Aorta (tissue), 5 donors: ENCODE data around the gene ABL2. TPM values are rescaled to one million over a fixed set of nuclear protein-coding genes. Genes with fewer than 3 reads are reported as not detected.

Experiments
- ATAC-seq: fragments of 200-7000 bp; cut with Tn5 transposase; one replicate; pipeline ENCODE4 v1.9.1; 2022; ENCODE audit warnings: moderate library complexity; ENCODE audit not compliant: low FRiP score
- DNase-seq, 2 donors: peaks; one replicate each; pipeline ENCODE4 v3.0.0-alpha.2; 2020
- H3K27ac ChIP-seq, 2 donors: one replicate each; pipeline ENCODE4 v1.5.1; 2013; ENCODE audit warnings: low read length in 2 of 2, mild to moderate bottlenecking in 2 of 2, moderate library complexity in 2 of 2, control low read depth in 1 of 2, inconsistent platforms in 1 of 2, low read depth in 1 of 2
- H3K27me3 ChIP-seq, 2 donors: one replicate each; pipeline ENCODE4 v1.6.1; 2013; ENCODE audit warnings: control low read depth in 1 of 2, low read length in 1 of 2, mild to moderate bottlenecking in 1 of 2, moderate library complexity in 1 of 2; ENCODE audit not compliant: insufficient read depth in 2 of 2, control insufficient read depth in 1 of 2
- H3K36me3 ChIP-seq, 2 donors: one replicate each; pipeline ENCODE4 v1.6.1; 2013; ENCODE audit warnings: control low read depth in 1 of 2, low read length in 1 of 2, mild to moderate bottlenecking in 1 of 2; ENCODE audit not compliant: insufficient read depth in 2 of 2, control insufficient read depth in 1 of 2
- H3K4me1 ChIP-seq, 2 donors: one replicate each; pipeline ENCODE4 v1.6.1; 2013; ENCODE audit warnings: low read length in 2 of 2, control low read depth in 1 of 2, mild to moderate bottlenecking in 1 of 2, moderate library complexity in 1 of 2; ENCODE audit not compliant: insufficient read depth in 2 of 2, control insufficient read depth in 1 of 2
- H3K4me3 ChIP-seq, 2 donors: one replicate each; pipeline ENCODE4 v1.5.1; 2013; ENCODE audit warnings: low read length in 2 of 2, control low read depth in 1 of 2, mild to moderate bottlenecking in 1 of 2
- H3K9me3 ChIP-seq: one replicate; pipeline ENCODE4 v1.6.1; 2013; ENCODE audit warnings: mild to moderate bottlenecking, low read length; ENCODE audit not compliant: control insufficient read depth
- WGBS, 2 donors: extraction: QIAGEN DNeasy Blood & Tissue Kit; methylation state at CpG; one replicate each; pipeline ENCODE4 v1.1.7; 2013; 5-methylcytosine and 5-hydroxymethylcytosine counted together
- intact Hi-C, 2 donors: fragments of 100-400 bp; cut with DNase I; formaldehyde crosslinking; loops; one replicate each; pipeline versions ENCODE4 v1.14.2 to v1.15.0; 2022
- polyA plus RNA-seq, 2 donors: library from polyadenylated mRNA; stranded (reverse); fragments of 200-250 nt; gene quantifications; one replicate each; pipeline ENCODE4 v1.2.3, GENCODE V29; 2013
- total RNA-seq, 2 donors: library from RNA; stranded (reverse); fragmentation: NEBNext Ultra II Directional; extraction: Animal tissue kit (Norgen Biotek cat#: 25700); gene quantifications; one replicate each; pipeline ENCODE4 v1.2.1, GENCODE V29; 2021
- donor health status: healthy with polysubstance abuse.
- donor health status: Bipolar disorder and iron deficiency.
- donor health status: DM: no; HTN: no; CAD: no.
- donor health status: DM: no; HTN: no; CAD: no.
- donor health status: DM: yes; HTN: yes; CAD: no.

ABL2 gene
- total and polyA plus RNA-seq, 4 donors, result 2.4 to 58.5 (median 31.2) TPM

GRCh38 chr1:179169616-179170467 lies 59.6 kb downstream of the ABL2 start:
- Histone ChIP-seq H3K4me3 (no peak overlapping the region), H3K9me3 (no peaks in the 10 kb centered on the region), H3K27me3 (no peaks in the 10 kb centered on the region), H3K36me3 (no peaks in the 10 kb centered on the region), H3K4me1 (peaks cover 0 to 4% of the 10 kb centered on the region in 2 donors), H3K27ac (peak overlapping the region in 1 of 2 donors; percentile 10)
- DNase-seq (no peak), ATAC-seq (peak; percentile 63)
- 53 to 66% methylated on average over 3 of the region's 3 CpGs for WGBS, 2 donors
- intact Hi-C loops, result no loop called here

DNA sequence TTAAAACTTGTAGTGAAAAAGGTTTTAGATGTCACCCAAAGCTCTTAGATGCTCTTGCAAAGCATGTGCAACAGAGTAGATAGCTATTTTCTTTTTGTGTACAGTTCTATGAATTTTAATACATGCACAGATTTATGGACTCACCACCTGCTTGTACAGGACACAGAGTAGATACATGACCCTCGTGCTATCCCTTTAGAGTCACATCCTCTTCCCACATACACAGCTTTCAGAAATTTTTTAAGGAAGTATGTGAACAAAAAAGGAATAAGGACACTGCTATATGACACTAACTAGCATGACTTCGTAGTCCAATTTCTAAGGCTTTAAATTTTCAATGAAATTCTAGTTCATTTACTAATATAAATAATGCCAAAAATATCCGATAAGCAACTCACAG lies 60.9 kb downstream of the ABL2 start:
- H3K4me3 ChIP-seq, result no peak overlapping the region
- H3K27me3 ChIP-seq, result no peaks in the 10 kb centered on the region
- WGBS, 2 donors, result 79 to 85% methylated on average over 3 of the region's 3 CpGs
- H3K27ac ChIP-seq, result no peak overlapping the region
- intact Hi-C loops, result no loop called here
- no peaks in the 10 kb centered on the region for H3K9me3 ChIP-seq
- peaks cover 0 to 5% of the 10 kb centered on the region in 2 donors for H3K4me1 ChIP-seq
- no peaks in the 10 kb centered on the region for H3K36me3 ChIP-seq
- ATAC-seq, result no peak
- no peak for DNase-seq

DNA sequence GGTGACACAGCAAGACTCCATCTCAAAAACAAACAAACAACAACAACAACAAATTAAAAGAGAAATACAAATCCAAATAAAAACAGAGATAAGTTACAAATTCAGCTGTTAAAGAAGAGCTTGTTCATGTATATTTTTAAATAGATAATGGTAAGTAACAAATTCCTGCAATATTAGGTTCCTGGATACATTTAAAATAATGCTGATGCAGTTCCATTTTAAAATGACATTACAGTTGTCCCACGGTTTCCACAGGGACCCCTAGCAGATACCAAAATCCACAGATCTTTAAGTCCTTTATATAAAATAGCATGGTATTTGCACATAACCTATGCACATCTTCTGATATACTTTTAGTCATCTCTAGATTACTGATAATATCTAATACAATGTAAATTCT lies 61.5 kb downstream of the ABL2 start:
- no peak overlapping the region for H3K27ac ChIP-seq
- H3K4me3 ChIP-seq, result no peak overlapping the region
- WGBS, 2 donors, result 78 to 91% methylated on average over 1 of the region's 1 CpG
- DNase-seq, result no peak
- no peaks in the 10 kb centered on the region for H3K9me3 ChIP-seq
- H3K4me1 ChIP-seq, result peaks cover 0 to 5% of the 10 kb centered on the region in 2 donors
- H3K36me3 ChIP-seq, result no peaks in the 10 kb centered on the region
- ATAC-seq, result no peak
- H3K27me3 ChIP-seq, result no peaks in the 10 kb centered on the region
- intact Hi-C loops, result no loop called here

- H3K27ac ChIP-seq, result no peak overlapping the region
- no peak overlapping the region for H3K4me3 ChIP-seq
- H3K9me3 ChIP-seq, result no peaks in the 10 kb centered on the region
- no peak for DNase-seq
- ATAC-seq, result no peak
- no peaks in the 10 kb centered on the region for H3K27me3 ChIP-seq
- 93 to 100% methylated on average over 1 of the region's 1 CpG for WGBS, 2 donors
- H3K4me1 ChIP-seq, result peaks cover 0 to 5% of the 10 kb centered on the region in 2 donors
- intact Hi-C loops, result no loop called here
- H3K36me3 ChIP-seq, result no peaks in the 10 kb centered on the region
Measured at GRCh38 chr1:179167418-179167777, 62.1 kb downstream of the ABL2 start.

DNA sequence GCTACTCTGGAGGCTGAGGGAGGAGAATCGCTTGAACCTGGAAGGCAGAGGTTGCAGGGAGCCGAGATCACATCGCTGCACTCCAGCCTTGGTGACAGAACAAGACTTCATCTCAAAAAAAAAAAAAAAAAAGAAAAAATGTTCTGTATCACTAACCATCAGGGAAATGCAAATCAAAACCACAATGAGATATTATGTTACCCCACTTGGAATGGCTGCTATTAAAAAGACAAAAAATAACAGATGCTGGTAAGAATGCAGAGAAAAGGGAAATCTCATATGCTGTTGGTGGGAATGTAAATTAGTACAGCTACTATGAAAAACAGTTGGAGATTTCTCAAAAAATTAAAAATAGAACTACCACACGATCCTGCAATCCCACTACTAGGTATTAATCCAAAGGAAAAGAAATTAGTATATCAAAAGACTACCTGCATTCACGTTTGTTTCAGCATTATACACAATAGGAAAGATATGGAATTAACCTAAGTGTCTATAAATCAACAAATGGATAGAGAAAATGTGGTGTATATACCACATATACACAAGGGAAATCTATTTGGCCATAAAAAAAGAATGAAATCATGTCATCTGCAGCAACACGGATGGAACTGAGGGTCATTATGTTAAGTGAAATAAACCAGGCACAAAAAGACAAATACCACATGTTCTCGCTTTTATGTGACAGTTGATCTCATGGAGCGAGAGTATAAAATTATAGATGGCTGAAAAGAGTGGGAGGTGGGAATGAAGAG lies 62.6 kb downstream of the ABL2 start:
- no peak for DNase-seq
- WGBS, 2 donors, result 70 to 74% methylated on average over 8 of the region's 8 CpGs
- Histone ChIP-seq H3K36me3 (no peaks in the 10 kb centered on the region), H3K27me3 (no peaks in the 10 kb centered on the region), H3K27ac (no peak overlapping the region), H3K4me1 (peaks cover 0 to 5% of the 10 kb centered on the region in 2 donors), H3K9me3 (no peaks in the 10 kb centered on the region), H3K4me3 (no peak overlapping the region)
- intact Hi-C loops, result no loop called here
- no peak for ATAC-seq

DNA sequence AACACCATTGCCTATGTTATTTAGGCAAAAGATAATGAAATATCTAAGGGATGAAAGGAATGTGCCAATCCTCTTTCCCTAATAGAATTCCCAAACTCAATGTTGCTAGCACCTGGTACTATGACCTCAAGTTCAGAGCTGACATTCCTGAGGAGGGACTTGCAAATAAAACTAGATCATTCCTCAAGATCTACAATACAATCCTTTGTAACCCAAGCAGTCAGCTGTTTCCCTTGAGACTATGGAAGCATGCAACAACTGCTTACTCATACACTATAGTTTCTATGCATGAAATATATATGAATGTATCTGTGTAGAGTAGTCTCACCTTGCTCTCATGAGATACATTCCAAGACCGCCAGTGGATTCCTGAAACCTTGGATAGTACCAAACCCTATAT lies 65.0 kb downstream of the ABL2 start:
- ATAC-seq (no peak), DNase-seq (no peak)
- H3K27ac ChIP-seq, result no peak overlapping the region
- H3K4me3 ChIP-seq, result no peak overlapping the region
- H3K36me3 ChIP-seq, result no peaks in the 10 kb centered on the region
- WGBS, 2 donors, result 95 to 98% methylated on average over 1 of the region's 1 CpG
- peaks cover 0 to 1% of the 10 kb centered on the region in 2 donors for H3K4me1 ChIP-seq
- intact Hi-C loops, result no loop called here
- no peaks in the 10 kb centered on the region for H3K9me3 ChIP-seq
- H3K27me3 ChIP-seq, result no peaks in the 10 kb centered on the region

GRCh38 chr1:179156708-179157107 lies 72.8 kb downstream of the ABL2 start:
- no peaks in the 10 kb centered on the region for H3K27me3 ChIP-seq
- DNase-seq, result no peak
- no peak overlapping the region for H3K27ac ChIP-seq
- H3K4me1 ChIP-seq, result peaks cover 1 to 4% of the 10 kb centered on the region in 2 donors
- no peak for ATAC-seq
- no peaks in the 10 kb centered on the region for H3K36me3 ChIP-seq
- intact Hi-C loops, result no loop called here
- no peaks in the 10 kb centered on the region for H3K9me3 ChIP-seq
- H3K4me3 ChIP-seq, result no peak overlapping the region
- WGBS, 2 donors, result 97 to 98% methylated on average over 6 of the region's 6 CpGs

- Histone ChIP-seq H3K4me1 (peaks cover 1 to 4% of the 10 kb centered on the region in 2 donors), H3K9me3 (no peaks in the 10 kb centered on the region), H3K27me3 (no peaks in the 10 kb centered on the region), H3K4me3 (no peak overlapping the region), H3K36me3 (no peaks in the 10 kb centered on the region), H3K27ac (no peak overlapping the region)
- WGBS, 2 donors, result 51 to 71% methylated on average over 1 of the region's 1 CpG
- no peak for DNase-seq
- intact Hi-C loops, result no loop called here
- no peak for ATAC-seq
Measured at GRCh38 chr1:179156026-179156425, 73.5 kb downstream of the ABL2 start.

GRCh38 chr1:179155615-179156014 lies 73.9 kb downstream of the ABL2 start:
- no peak overlapping the region for H3K27ac ChIP-seq
- no peaks in the 10 kb centered on the region for H3K27me3 ChIP-seq
- WGBS, 2 donors, result 33 to 38% methylated on average over 3 of the region's 3 CpGs
- ATAC-seq (peak; percentile 68), DNase-seq (no peak)
- no peak overlapping the region for H3K4me3 ChIP-seq
- no peaks in the 10 kb centered on the region for H3K36me3 ChIP-seq
- intact Hi-C loops, result no loop called here
- H3K9me3 ChIP-seq, result no peaks in the 10 kb centered on the region
- H3K4me1 ChIP-seq, result peaks cover 1 to 4% of the 10 kb centered on the region in 2 donors
